ENCODE data around the gene NEGR1. TPM values are rescaled to one million over a fixed set of nuclear protein-coding genes. Genes with fewer than 3 reads are reported as not detected.
A peak's percentile ranks its signal among the peaks of the same experiment; 100 is the strongest.
"Not testable (repeated sequence)": the region's sequence is repeated elsewhere in the genome, so short reads cannot be mapped to it uniquely, and the experiment has no call there.

Gene NEGR1
- total RNA-seq, 4 donors from 2014 or later = 0.49 to 8.8 (median 2.7) TPM

GRCh38 chr1:72241397-72241796, 40.9 kb downstream of the NEGR1 start:
- no peak for DNase-seq
- no peaks in the 10 kb centered on the region for H3K4me1 ChIP-seq
- no peak overlapping the region for H3K4me3 ChIP-seq
- intact Hi-C loops (cut with DNase I) = no loop called here
- H3K9me3 ChIP-seq = no peaks in the 10 kb centered on the region
- no peak overlapping the region for H3K27ac ChIP-seq
- 100% methylated on average over 1 of the region's 1 CpG for WGBS, 2 donors
- no peaks in the 10 kb centered on the region for H3K36me3 ChIP-seq
- H3K27me3 ChIP-seq = no peaks in the 10 kb centered on the region
- TF ChIP-seq CTCF (IDR thresholded peaks at IDR 0.05) = no peak
- no peak for TF ChIP-seq POLR2A (IDR thresholded peaks at IDR 0.05)

GRCh38 chr1:72235931-72236330, 46.4 kb downstream of the NEGR1 start:
- intact Hi-C loops (cut with DNase I); H3K4me3 ChIP-seq; H3K9me3 ChIP-seq; DNase-seq; H3K27ac ChIP-seq; H3K4me1 ChIP-seq; H3K27me3 ChIP-seq; H3K36me3 ChIP-seq: not testable (repeated sequence)

- H3K9me3 ChIP-seq = no peaks in the 10 kb centered on the region
- no peak overlapping the region for H3K27ac ChIP-seq
- WGBS, 2 donors = 79 to 88% methylated on average over 7 of the region's 7 CpGs
- no peak for TF ChIP-seq POLR2A (IDR thresholded peaks at IDR 0.05)
- TF ChIP-seq CTCF (IDR thresholded peaks at IDR 0.05) = no peak
- H3K36me3 ChIP-seq = no peaks in the 10 kb centered on the region
- H3K27me3 ChIP-seq = no peaks in the 10 kb centered on the region
- DNase-seq = no peak
- intact Hi-C loops (cut with DNase I) = no loop called here
- no peaks in the 10 kb centered on the region for H3K4me1 ChIP-seq
- no peak overlapping the region for H3K4me3 ChIP-seq
These were observed 47.3 kb downstream of the NEGR1 start for GRCh38 chr1:72235062-72235461.

GRCh38 chr1:72230746-72231145, 51.6 kb downstream of the NEGR1 start:
- H3K9me3 ChIP-seq = no peaks in the 10 kb centered on the region
- intact Hi-C loops (cut with DNase I) = no loop called here
- no peaks in the 10 kb centered on the region for H3K4me1 ChIP-seq
- H3K4me3 ChIP-seq = no peak overlapping the region
- DNase-seq = no peak
- no peaks in the 10 kb centered on the region for H3K36me3 ChIP-seq
- H3K27ac ChIP-seq = no peak overlapping the region
- H3K27me3 ChIP-seq = no peaks in the 10 kb centered on the region
- WGBS, 2 donors = 15 to 26% methylated on average over 1 of the region's 1 CpG
- TF ChIP-seq POLR2A (IDR thresholded peaks at IDR 0.05) (no peak), CTCF (IDR thresholded peaks at IDR 0.05) (no peak)

- TF ChIP-seq CTCF (IDR thresholded peaks at IDR 0.05) (no peak), POLR2A (IDR thresholded peaks at IDR 0.05) (no peak)
- DNase-seq = no peak
- no peaks in the 10 kb centered on the region for H3K9me3 ChIP-seq
- no peak overlapping the region for H3K4me3 ChIP-seq
- H3K36me3 ChIP-seq = no peaks in the 10 kb centered on the region
- H3K27me3 ChIP-seq = no peaks in the 10 kb centered on the region
- H3K4me1 ChIP-seq = no peaks in the 10 kb centered on the region
- no peak overlapping the region for H3K27ac ChIP-seq
- intact Hi-C loops (cut with DNase I) = no loop called here
These were observed 52.4 kb downstream of the NEGR1 start for GRCh38 chr1:72229893-72230292.

GRCh38 chr1:72227667-72228066, 54.7 kb downstream of the NEGR1 start:
- peak overlapping the region in 3 of 4 donors; percentile 19 to 55 (median 26) for H3K27ac ChIP-seq
- DNase-seq = no peak
- no peak overlapping the region for H3K4me3 ChIP-seq
- intact Hi-C loops (cut with DNase I) = no loop called here
- 52 to 70% methylated on average over 4 of the region's 4 CpGs for WGBS, 2 donors
- no peaks in the 10 kb centered on the region for H3K9me3 ChIP-seq
- H3K4me1 ChIP-seq = no peaks in the 10 kb centered on the region
- no peak for TF ChIP-seq POLR2A (IDR thresholded peaks at IDR 0.05)
- no peak for TF ChIP-seq CTCF (IDR thresholded peaks at IDR 0.05)
- H3K27me3 ChIP-seq = no peaks in the 10 kb centered on the region
- no peaks in the 10 kb centered on the region for H3K36me3 ChIP-seq
